ENCODE measurements around the gene SPOCK1.

GRCh38 chr5:137226081-137226480 is 273.0 kb downstream of the SPOCK1 start:
- TF ChIP-seq KDM5A (IDR thresholded peaks at IDR 0.05) (no peak), MAFK (IDR thresholded peaks at IDR 0.05; ENCODE audit: partially characterized antibody) (no peak), POLR2A (IDR thresholded peaks at IDR 0.05; ENCODE audit: low read length) (no peak), EP300 (IDR thresholded peaks at IDR 0.05) (no peak)
- TF ChIP-seq, protein P1, sequence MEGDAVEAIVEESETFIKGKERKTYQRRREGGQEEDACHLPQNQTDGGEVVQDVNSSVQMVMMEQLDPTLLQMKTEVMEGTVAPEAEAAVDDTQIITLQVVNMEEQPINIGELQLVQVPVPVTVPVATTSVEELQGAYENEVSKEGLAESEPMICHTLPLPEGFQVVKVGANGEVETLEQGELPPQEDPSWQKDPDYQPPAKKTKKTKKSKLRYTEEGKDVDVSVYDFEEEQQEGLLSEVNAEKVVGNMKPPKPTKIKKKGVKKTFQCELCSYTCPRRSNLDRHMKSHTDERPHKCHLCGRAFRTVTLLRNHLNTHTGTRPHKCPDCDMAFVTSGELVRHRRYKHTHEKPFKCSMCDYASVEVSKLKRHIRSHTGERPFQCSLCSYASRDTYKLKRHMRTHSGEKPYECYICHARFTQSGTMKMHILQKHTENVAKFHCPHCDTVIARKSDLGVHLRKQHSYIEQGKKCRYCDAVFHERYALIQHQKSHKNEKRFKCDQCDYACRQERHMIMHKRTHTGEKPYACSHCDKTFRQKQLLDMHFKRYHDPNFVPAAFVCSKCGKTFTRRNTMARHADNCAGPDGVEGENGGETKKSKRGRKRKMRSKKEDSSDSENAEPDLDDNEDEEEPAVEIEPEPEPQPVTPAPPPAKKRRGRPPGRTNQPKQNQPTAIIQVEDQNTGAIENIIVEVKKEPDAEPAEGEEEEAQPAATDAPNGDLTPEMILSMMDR (IDR thresholded peaks at IDR 0.05): no peak
- TF ChIP-seq, protein P2, sequence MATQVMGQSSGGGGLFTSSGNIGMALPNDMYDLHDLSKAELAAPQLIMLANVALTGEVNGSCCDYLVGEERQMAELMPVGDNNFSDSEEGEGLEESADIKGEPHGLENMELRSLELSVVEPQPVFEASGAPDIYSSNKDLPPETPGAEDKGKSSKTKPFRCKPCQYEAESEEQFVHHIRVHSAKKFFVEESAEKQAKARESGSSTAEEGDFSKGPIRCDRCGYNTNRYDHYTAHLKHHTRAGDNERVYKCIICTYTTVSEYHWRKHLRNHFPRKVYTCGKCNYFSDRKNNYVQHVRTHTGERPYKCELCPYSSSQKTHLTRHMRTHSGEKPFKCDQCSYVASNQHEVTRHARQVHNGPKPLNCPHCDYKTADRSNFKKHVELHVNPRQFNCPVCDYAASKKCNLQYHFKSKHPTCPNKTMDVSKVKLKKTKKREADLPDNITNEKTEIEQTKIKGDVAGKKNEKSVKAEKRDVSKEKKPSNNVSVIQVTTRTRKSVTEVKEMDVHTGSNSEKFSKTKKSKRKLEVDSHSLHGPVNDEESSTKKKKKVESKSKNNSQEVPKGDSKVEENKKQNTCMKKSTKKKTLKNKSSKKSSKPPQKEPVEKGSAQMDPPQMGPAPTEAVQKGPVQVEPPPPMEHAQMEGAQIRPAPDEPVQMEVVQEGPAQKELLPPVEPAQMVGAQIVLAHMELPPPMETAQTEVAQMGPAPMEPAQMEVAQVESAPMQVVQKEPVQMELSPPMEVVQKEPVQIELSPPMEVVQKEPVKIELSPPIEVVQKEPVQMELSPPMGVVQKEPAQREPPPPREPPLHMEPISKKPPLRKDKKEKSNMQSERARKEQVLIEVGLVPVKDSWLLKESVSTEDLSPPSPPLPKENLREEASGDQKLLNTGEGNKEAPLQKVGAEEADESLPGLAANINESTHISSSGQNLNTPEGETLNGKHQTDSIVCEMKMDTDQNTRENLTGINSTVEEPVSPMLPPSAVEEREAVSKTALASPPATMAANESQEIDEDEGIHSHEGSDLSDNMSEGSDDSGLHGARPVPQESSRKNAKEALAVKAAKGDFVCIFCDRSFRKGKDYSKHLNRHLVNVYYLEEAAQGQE (IDR thresholded peaks at IDR 0.05): no peak
